IMR-90 (cell line): ENCODE data around the gene TSTD1.

ENCODE experiments used
- POLR2A ChIP-seq: IDR thresholded peaks from 2 replicates; pipeline ENCODE4 v1.6.1; 2012; ENCODE audit warnings: mild to moderate bottlenecking, low read depth, low read length
- RAD21 ChIP-seq: IDR thresholded peaks from 2 replicates; pipeline ENCODE4 v1.6.1; 2012; ENCODE audit warnings: low read length, improper control_type of control experiment
- TF ChIP-seq, protein P1 (sequence below): conservative IDR thresholded peaks from 2 replicates; pipeline ENCODE4 v1.5.1; 2012; ENCODE audit warnings: mild to moderate bottlenecking, low read depth, low read length, improper control_type of control experiment

DNA sequence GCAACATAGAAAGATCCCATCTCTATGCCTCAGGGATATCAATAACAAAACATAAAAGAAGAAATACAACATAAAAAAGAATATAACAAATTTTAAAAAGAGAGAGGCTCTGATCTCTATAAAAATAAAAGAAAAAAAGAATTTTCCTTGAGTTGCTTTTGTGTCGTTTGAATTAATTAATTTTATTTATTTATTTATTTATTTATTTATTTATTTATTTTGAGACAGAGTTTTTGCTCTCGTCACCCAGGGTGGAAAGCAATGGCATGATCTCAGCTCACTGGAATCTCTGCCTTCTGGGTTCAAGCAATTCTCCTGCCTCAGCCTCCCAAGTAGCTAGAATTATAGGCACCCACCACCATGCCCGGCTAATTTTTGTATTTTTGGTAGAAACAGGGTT is 26.3 kb downstream of the TSTD1 start:
- TF ChIP-seq, protein P1, sequence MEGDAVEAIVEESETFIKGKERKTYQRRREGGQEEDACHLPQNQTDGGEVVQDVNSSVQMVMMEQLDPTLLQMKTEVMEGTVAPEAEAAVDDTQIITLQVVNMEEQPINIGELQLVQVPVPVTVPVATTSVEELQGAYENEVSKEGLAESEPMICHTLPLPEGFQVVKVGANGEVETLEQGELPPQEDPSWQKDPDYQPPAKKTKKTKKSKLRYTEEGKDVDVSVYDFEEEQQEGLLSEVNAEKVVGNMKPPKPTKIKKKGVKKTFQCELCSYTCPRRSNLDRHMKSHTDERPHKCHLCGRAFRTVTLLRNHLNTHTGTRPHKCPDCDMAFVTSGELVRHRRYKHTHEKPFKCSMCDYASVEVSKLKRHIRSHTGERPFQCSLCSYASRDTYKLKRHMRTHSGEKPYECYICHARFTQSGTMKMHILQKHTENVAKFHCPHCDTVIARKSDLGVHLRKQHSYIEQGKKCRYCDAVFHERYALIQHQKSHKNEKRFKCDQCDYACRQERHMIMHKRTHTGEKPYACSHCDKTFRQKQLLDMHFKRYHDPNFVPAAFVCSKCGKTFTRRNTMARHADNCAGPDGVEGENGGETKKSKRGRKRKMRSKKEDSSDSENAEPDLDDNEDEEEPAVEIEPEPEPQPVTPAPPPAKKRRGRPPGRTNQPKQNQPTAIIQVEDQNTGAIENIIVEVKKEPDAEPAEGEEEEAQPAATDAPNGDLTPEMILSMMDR = no peak
- TF ChIP-seq RAD21 (no peak), POLR2A (no peak)
